ENCODE data around the gene RPL9. TPM values are rescaled to one million over a fixed set of nuclear protein-coding genes. Genes with fewer than 3 reads are reported as not detected.
"Not testable (repeated sequence)": the region's sequence is repeated elsewhere in the genome, so short reads cannot be mapped to it uniquely, and the experiment has no call there.

RPL9 gene
- total and polyA plus RNA-seq, 11 donors = 576 to 2,059 (median 926) TPM

DNA sequence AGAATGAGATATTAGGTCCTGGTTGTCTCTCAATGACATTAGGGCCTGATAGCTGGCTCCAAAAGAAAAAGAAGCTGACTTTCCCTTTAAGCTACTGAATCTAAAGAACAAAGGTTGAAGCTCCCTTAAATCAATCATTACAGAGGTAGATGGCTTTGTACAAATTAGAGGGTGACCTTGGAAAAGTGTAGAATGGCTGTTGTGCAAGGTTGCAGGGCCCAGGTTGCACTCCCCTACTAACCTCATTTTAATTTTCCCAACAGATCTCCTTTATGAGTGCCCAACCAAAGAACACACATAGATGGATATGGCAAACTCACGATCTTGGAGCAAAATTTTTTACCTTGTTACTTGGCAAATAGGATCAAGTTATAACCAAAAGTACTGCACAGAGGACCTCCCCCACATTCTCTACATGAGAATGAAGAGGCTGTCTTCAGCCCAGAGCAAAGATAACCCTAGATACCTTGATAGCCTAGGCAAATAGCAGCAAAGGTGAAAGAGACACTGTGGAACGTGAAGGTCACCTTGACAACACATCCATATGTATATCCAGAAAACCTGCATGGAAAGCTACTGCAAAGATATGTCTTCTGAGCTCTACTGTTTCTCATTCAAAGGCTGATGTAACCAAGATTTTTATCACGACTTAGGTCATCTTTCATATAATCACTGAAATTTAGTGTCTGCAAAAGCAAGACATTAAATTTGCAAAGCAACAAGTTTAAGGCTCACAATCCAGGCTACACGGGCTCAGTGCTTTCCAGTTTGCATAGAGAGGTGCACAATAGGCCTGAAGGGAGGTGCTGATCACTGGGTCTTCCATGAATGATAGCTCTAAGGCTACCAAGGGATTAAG lies 29.0 kb downstream of the RPL9 start:
- WGBS, 4 donors = 70 to 78% (median 75%) methylated on average over 4 of the region's 4 CpGs

DNA sequence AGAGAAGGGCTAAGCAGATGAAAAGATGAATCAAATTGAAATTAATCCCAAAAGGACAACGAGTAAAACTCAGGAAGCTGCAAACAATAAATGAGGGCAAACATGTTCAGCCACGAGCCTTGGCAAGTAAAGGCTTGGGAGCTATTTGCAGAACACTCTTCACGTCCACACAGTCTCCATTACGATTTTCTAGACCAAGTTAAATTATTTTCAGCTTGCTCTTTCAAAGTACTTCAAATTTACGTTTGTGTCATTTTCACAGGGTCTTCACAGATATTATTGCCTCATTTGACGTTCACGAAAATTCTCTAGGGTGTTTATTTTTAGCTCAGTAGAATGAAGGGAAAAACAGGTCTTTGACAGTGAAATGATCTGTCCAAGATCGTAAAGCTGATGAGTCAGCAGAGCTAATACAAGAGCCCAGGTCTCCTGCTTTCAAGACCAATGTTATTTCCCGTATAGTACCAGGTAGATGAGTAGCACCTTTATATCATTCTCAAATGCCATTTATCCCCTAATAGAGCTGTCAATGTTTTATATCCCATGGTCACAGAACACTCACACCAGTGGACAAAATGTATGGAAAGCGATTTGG lies 31.1 kb downstream of the RPL9 start:
- DNase-seq = no peak
- H3K4me3 ChIP-seq = no peak overlapping the region
- TF ChIP-seq, protein P1, sequence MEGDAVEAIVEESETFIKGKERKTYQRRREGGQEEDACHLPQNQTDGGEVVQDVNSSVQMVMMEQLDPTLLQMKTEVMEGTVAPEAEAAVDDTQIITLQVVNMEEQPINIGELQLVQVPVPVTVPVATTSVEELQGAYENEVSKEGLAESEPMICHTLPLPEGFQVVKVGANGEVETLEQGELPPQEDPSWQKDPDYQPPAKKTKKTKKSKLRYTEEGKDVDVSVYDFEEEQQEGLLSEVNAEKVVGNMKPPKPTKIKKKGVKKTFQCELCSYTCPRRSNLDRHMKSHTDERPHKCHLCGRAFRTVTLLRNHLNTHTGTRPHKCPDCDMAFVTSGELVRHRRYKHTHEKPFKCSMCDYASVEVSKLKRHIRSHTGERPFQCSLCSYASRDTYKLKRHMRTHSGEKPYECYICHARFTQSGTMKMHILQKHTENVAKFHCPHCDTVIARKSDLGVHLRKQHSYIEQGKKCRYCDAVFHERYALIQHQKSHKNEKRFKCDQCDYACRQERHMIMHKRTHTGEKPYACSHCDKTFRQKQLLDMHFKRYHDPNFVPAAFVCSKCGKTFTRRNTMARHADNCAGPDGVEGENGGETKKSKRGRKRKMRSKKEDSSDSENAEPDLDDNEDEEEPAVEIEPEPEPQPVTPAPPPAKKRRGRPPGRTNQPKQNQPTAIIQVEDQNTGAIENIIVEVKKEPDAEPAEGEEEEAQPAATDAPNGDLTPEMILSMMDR (IDR thresholded peaks at IDR 0.05) = no peak
- TF ChIP-seq POLR2A (IDR thresholded peaks at IDR 0.05) = no peak
- WGBS, 4 donors = 62 to 68% (median 63%) methylated on average over 10 of the region's 10 CpGs
- no peaks in the 10 kb centered on the region for H3K4me1 ChIP-seq
- H3K9me3 ChIP-seq = no peaks in the 10 kb centered on the region
- no peaks in the 10 kb centered on the region for H3K36me3 ChIP-seq
- H3K27me3 ChIP-seq = no peaks in the 10 kb centered on the region
- intact Hi-C loops (cut with DNase I) = no loop called here
- no peak for ATAC-seq
- H3K27ac ChIP-seq = no peak overlapping the region

More for the DNA sequence above, 29.0 kb downstream of the RPL9 start:
- H3K4me1 ChIP-seq = no peaks in the 10 kb centered on the region
- no peaks in the 10 kb centered on the region for H3K36me3 ChIP-seq
- H3K27me3 ChIP-seq = no peaks in the 10 kb centered on the region
- no peaks in the 10 kb centered on the region for H3K9me3 ChIP-seq
- TF ChIP-seq POLR2A (IDR thresholded peaks at IDR 0.05) = no peak
- TF ChIP-seq, protein P1 (IDR thresholded peaks at IDR 0.05) = no peak
- intact Hi-C loops (cut with DNase I) = no loop called here
- DNase-seq = no peak
- H3K4me3 ChIP-seq = no peak overlapping the region
- no peak for ATAC-seq
- no peak overlapping the region for H3K27ac ChIP-seq

DNA sequence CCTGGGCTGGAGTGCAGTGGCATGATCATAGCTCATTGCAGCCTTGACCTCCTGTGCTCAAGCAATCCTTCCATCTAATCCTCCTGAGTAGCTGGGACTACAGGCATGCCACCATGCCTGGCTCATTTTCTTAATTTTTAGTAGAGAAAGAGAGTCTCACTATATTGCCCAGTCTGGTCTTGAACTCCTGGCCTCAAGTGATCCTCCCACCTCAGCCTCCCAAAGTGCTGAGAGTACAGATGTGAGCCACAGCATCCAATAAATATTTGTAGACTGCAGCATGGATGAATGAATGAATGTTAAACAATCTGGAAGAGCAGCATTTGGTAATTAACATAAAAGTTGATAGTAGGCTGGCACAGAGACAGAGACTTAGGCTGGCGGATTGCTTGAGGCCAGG lies 32.0 kb downstream of the RPL9 start:
- Histone ChIP-seq H3K36me3 (no peaks in the 10 kb centered on the region), H3K4me1 (no peaks in the 10 kb centered on the region), H3K4me3 (no peak overlapping the region), H3K27ac (no peak overlapping the region), H3K27me3 (no peaks in the 10 kb centered on the region), H3K9me3 (no peaks in the 10 kb centered on the region)
- DNase-seq (no peak), ATAC-seq (no peak)
- intact Hi-C loops (cut with DNase I) = no loop called here
- TF ChIP-seq, protein P1 (IDR thresholded peaks at IDR 0.05) = no peak
- TF ChIP-seq POLR2A (IDR thresholded peaks at IDR 0.05) = no peak
- WGBS, 4 donors = 89 to 96% (median 95%) methylated on average over 1 of the region's 1 CpG

DNA sequence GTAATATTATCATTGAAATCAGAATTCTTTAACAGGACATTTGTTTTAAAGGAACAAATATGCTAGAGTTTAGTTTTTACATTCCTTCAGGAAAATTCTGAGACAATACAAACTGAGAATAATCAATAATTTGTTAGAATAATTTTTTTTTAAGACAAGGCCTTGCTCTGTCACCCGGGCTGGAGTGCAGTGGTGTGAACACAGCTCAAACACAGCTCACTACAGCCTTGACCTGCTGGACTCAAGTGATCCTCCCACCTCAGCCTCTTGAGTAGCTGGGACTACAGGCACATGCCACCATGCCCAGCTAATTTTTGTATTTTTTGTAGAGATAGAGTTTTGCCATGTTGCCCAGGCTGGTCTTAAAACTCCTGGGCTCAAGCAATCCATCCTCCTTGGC lies 33.4 kb downstream of the RPL9 start:
- 81 to 93% (median 91%) methylated on average over 1 of the region's 1 CpG for WGBS, 4 donors
- ATAC-seq; H3K27me3 ChIP-seq; H3K27ac ChIP-seq; H3K9me3 ChIP-seq; H3K4me3 ChIP-seq; H3K4me1 ChIP-seq; DNase-seq; H3K36me3 ChIP-seq; intact Hi-C loops (cut with DNase I): not testable (repeated sequence)
